Gastroesophageal sphincter (tissue), 4 donors: Measurements from ENCODE around the gene TMCO5A. TPM values are rescaled to one million over a fixed set of nuclear protein-coding genes. Genes with fewer than 3 reads are reported as not detected.

Experiments used
- ATAC-seq: fragments of 150-250 bp; one replicate; pipeline ENCODE4 v1.9.1; 2016; ENCODE audit warnings: mild to moderate bottlenecking, moderate library complexity
- H3K27ac ChIP-seq, 4 donors: fragments of 200-600 bp; sonication (generic) in 3 of 4; 1 replicate in 3 of 4; 2 replicates in 1 of 4; pipeline ENCODE4 v1.5.1; 2016 to 2019
- H3K27me3 ChIP-seq: fragments of 200-600 bp; sonication (generic); one replicate; pipeline ENCODE4 v1.5.1; 2019
- H3K36me3 ChIP-seq, 2 donors: fragments of 200-600 bp; sonication (generic); one replicate each; pipeline ENCODE4 v1.5.1; 2019; ENCODE audit warnings: control low read depth in 1 of 2
- H3K4me1 ChIP-seq, 3 donors: fragments of 200-600 bp; sonication (generic); 1 replicate in 2 of 3; 2 replicates in 1 of 3; pipeline ENCODE4 v1.5.1; 2016 to 2019; ENCODE audit warnings: control low read depth in 2 of 3
- H3K4me3 ChIP-seq, 2 donors: fragments of 200-600 bp; sonication (generic); one replicate each; pipeline ENCODE4 v1.5.1; 2019; ENCODE audit warnings: mild to moderate bottlenecking in 1 of 2, moderate library complexity in 1 of 2
- H3K9me3 ChIP-seq, 3 donors: fragments of 200-600 bp; sonication (generic); one replicate each; pipeline ENCODE4 v1.5.1; 2017 to 2019; ENCODE audit warnings: control low read depth in 2 of 3
- CTCF ChIP-seq, 4 experiments: fragments of 200-600 bp in 2 of 4; fragments of 450-650 bp in 2 of 4; sonication (generic) in 1 of 4; IDR thresholded peaks; one replicate each; pipeline ENCODE4 v1.5.1; 2017 to 2019; ENCODE audit warnings: antibody characterized with exemption in 4 of 4, mild to moderate bottlenecking in 2 of 4, moderate library complexity in 2 of 4
- EP300 ChIP-seq: sonication (generic); formaldehyde crosslinking; IDR thresholded peaks from one replicate; pipeline ENCODE4 v1.6.1; 2017; ENCODE audit warnings: antibody characterized with exemption, mild to moderate bottlenecking
- POLR2A ChIP-seq, 2 donors: fragments of 450-650 bp; IDR thresholded peaks; one replicate each; pipeline ENCODE4 v1.6.1; 2017; ENCODE audit warnings: antibody characterized with exemption in 2 of 2, mild to moderate bottlenecking in 2 of 2, moderate library complexity in 1 of 2
- POLR2AphosphoS5 ChIP-seq: sonication (generic); formaldehyde crosslinking; IDR thresholded peaks from one replicate; pipeline ENCODE4 v1.6.1; 2017; ENCODE audit warnings: antibody characterized with exemption
- WGBS, 2 donors: methylation state at CpG; one replicate each; pipeline ENCODE4 v1.1.5; 2018; ENCODE audit warnings: low coverage in 1 of 2; 5-methylcytosine and 5-hydroxymethylcytosine counted together
- total RNA-seq, 4 donors: library from RNA; depleted of rRNA; stranded (reverse); fragments of >200 nt; gene quantifications; one replicate each; pipeline ENCODE4 v1.1.0, GENCODE V29; 2016

Gene TMCO5A
- total RNA-seq, 4 donors from 2014 or later: not detected

GRCh38 chr15:37921527-37922385 lies 12.7 kb upstream of the TMCO5A start:
- H3K27ac ChIP-seq: no peak overlapping the region
- no peak for ATAC-seq
- no peaks in the 10 kb centered on the region for H3K36me3 ChIP-seq
- H3K4me3 ChIP-seq: no peak overlapping the region
- WGBS, 2 donors: 49 to 80% methylated on average over 2 of the region's 6 CpGs
- no peaks in the 10 kb centered on the region for H3K4me1 ChIP-seq
- TF ChIP-seq CTCF (IDR thresholded peaks at IDR 0.05): no peak
- no peak for TF ChIP-seq POLR2AphosphoS5
- TF ChIP-seq POLR2A (IDR thresholded peaks at IDR 0.05): no peak
- TF ChIP-seq EP300: no peak
- H3K27me3 ChIP-seq: peaks cover 4% of the 10 kb centered on the region
- no peaks in the 10 kb centered on the region for H3K9me3 ChIP-seq

DNA sequence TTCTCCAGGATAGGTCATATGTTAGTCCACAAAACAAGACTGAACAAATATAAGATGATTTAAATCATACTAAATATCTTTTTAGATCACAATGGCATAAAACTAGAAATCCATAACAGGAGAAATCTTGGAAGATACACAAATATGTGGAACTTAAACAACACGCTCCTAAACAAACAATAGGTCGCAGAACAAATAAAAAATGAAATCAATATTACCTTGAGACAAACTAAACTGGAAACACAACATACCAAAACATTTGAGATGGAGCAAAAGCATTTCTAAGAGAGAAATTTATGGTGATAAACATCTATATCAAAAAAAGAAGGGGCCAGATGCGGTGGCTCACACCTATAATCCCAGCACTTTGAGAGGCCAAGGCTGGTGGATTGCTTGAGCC lies 8.3 kb upstream of the TMCO5A start:
- no peaks in the 10 kb centered on the region for H3K36me3 ChIP-seq
- peaks cover 4% of the 10 kb centered on the region for H3K27me3 ChIP-seq

DNA sequence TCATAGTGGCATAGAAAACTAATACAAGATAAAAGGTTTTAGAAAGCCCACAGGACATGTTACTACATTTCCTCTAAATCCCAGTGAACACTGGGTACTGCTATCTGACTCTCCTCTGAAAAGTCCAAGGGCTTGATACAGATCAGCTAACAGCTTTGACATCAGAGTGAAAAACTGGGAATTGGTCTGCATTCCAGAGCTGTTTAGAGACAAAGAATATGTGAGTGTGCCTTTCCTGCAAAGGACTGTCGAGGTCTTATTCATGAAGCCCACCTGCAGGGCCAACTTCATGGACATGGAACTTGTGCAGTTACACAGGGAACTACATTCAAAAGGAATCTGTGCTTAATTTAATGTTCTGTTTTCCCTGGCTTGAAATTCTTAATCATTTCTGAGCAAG lies 5.2 kb upstream of the TMCO5A start:
- no peak for ATAC-seq
- Histone ChIP-seq H3K27me3 (no peaks in the 10 kb centered on the region), H3K4me3 (no peak overlapping the region), H3K4me1 (no peaks in the 10 kb centered on the region), H3K36me3 (no peaks in the 10 kb centered on the region), H3K27ac (no peak overlapping the region), H3K9me3 (no peaks in the 10 kb centered on the region)
- WGBS, 2 donors: 0 to 55% methylated on average over 1 of the region's 1 CpG
- no peak for TF ChIP-seq CTCF (IDR thresholded peaks at IDR 0.05)
- no peak for TF ChIP-seq POLR2AphosphoS5
- no peak for TF ChIP-seq POLR2A (IDR thresholded peaks at IDR 0.05)
- TF ChIP-seq EP300: no peak

More for the DNA sequence above, 8.3 kb upstream of the TMCO5A start:
- no peak overlapping the region for H3K27ac ChIP-seq
- ATAC-seq: no peak
- no peaks in the 10 kb centered on the region for H3K4me1 ChIP-seq
- WGBS, 2 donors: 91 to 95% methylated on average over 2 to 3 of the region's 3 CpGs
- no peak overlapping the region for H3K4me3 ChIP-seq
- no peak for TF ChIP-seq POLR2A (IDR thresholded peaks at IDR 0.05)
- no peaks in the 10 kb centered on the region for H3K9me3 ChIP-seq

DNA sequence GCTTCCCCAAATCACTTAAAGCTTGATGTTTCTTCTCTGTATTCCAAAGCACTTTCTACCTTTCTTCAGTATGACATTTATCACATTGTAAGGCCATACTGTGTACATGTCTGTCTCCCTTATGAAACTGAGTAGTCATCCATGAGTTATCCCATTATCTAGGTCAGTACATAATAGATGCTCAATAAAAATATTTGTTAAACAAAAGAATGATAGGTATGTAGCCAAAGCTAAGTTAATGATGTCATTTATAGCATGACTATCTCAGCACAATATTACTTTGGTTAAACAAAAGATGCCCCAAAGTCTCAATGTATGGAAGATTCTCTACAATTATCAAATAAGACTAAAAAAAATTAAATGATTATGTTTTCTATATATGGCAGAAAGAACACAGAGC lies 3.1 kb upstream of the TMCO5A start:
- Histone ChIP-seq H3K4me1 (no peaks in the 10 kb centered on the region), H3K36me3 (no peaks in the 10 kb centered on the region), H3K4me3 (no peak overlapping the region), H3K27ac (no peak overlapping the region), H3K9me3 (no peaks in the 10 kb centered on the region), H3K27me3 (no peaks in the 10 kb centered on the region)
- no peak for TF ChIP-seq POLR2A (IDR thresholded peaks at IDR 0.05)
- no peak for TF ChIP-seq CTCF (IDR thresholded peaks at IDR 0.05)
- no peak for TF ChIP-seq EP300
- TF ChIP-seq POLR2AphosphoS5: no peak
- no peak for ATAC-seq

GRCh38 chr15:37931868-37932267 lies 2.6 kb upstream of the TMCO5A start:
- no peak for ATAC-seq
- no peak for TF ChIP-seq POLR2A (IDR thresholded peaks at IDR 0.05)
- TF ChIP-seq CTCF (IDR thresholded peaks at IDR 0.05): no peak
- TF ChIP-seq POLR2AphosphoS5: no peak
- TF ChIP-seq EP300: no peak
- H3K27ac ChIP-seq: no peak overlapping the region
- no peaks in the 10 kb centered on the region for H3K27me3 ChIP-seq
- no peaks in the 10 kb centered on the region for H3K36me3 ChIP-seq
- WGBS, 2 donors: 56 to 67% methylated on average over 1 of the region's 1 CpG
- no peak overlapping the region for H3K4me3 ChIP-seq
- no peaks in the 10 kb centered on the region for H3K4me1 ChIP-seq
- no peaks in the 10 kb centered on the region for H3K9me3 ChIP-seq
